KMS-11 (cell line): ENCODE data around the gene EXOSC5.
"Not testable (repeated sequence)": the region's sequence is repeated elsewhere in the genome, so short reads cannot be mapped to it uniquely, and the experiment has no call there.

Experiments used
- H2AFZ ChIP-seq: fragments of 200-600 bp; sonication (generic); 2 replicates; pipeline ENCODE4 v1.6.1; 2016; ENCODE audit warnings: antibody characterized with exemption, mixed run types, low read depth
- H3K27ac ChIP-seq: fragments of 200-600 bp; sonication (generic); 2 replicates; pipeline ENCODE4 v1.6.1; 2016; ENCODE audit warnings: mild to moderate bottlenecking, mixed run types
- H3K27me3 ChIP-seq: fragments of 200-600 bp; sonication (generic); 2 replicates; pipeline ENCODE4 v1.6.1; 2017; ENCODE audit warnings: mild to moderate bottlenecking, low read depth, mixed run types, moderate library complexity; ENCODE audit not compliant: insufficient read depth
- H3K36me3 ChIP-seq: fragments of 200-600 bp; sonication (generic); 2 replicates; pipeline ENCODE4 v1.6.1; 2017; ENCODE audit warnings: mild to moderate bottlenecking, mixed run types; ENCODE audit not compliant: insufficient read depth
- H3K4me1 ChIP-seq: fragments of 200-600 bp; sonication (generic); 2 replicates; pipeline ENCODE4 v1.6.1; 2016; ENCODE audit warnings: mild to moderate bottlenecking, low read depth, mixed run types; ENCODE audit not compliant: poor library complexity, severe bottlenecking
- H3K4me2 ChIP-seq: fragments of 200-600 bp; sonication (generic); 2 replicates; pipeline ENCODE4 v1.7.0; 2016; ENCODE audit warnings: mild to moderate bottlenecking, mixed run types
- H3K4me3 ChIP-seq: fragments of 200-600 bp; sonication (generic); IDR thresholded peaks from 2 replicates; pipeline ENCODE4 v1.6.1; 2017; ENCODE audit warnings: low read depth, low read length, mixed read lengths; ENCODE audit not compliant: insufficient read depth
- H3K79me2 ChIP-seq: fragments of 200-600 bp; sonication (generic); 2 replicates; pipeline ENCODE4 v1.6.1; 2016; ENCODE audit warnings: low read depth, mixed run types; ENCODE audit not compliant: insufficient read depth
- H3K9ac ChIP-seq: fragments of 200-600 bp; sonication (generic); 2 replicates; pipeline ENCODE4 v1.6.1; 2016; ENCODE audit warnings: mild to moderate bottlenecking, mixed run types
- H4K20me1 ChIP-seq: fragments of 200-600 bp; sonication (generic); 2 replicates; pipeline ENCODE4 v1.6.1; 2016; ENCODE audit warnings: mild to moderate bottlenecking, mixed run types; ENCODE audit not compliant: insufficient read depth
- CTCF ChIP-seq: fragments of 200-600 bp; sonication (generic); conservative IDR thresholded peaks from 2 replicates; pipeline ENCODE4 v1.6.1; 2017; ENCODE audit warnings: low read depth, mild to moderate bottlenecking, antibody characterized with exemption, low read length, moderate library complexity, mixed read lengths

Gene EXOSC5

GRCh38 chr19:41373993-41374392 lies 23.2 kb downstream of the EXOSC5 start:
- no peak for TF ChIP-seq CTCF
- H4K20me1 ChIP-seq, result no peaks in the 10 kb centered on the region
- no peaks in the 10 kb centered on the region for H3K79me2 ChIP-seq
- no peak overlapping the region for H3K27ac ChIP-seq
- no peak overlapping the region for H3K9ac ChIP-seq
- H2AFZ ChIP-seq, result no peak overlapping the region
- no peak overlapping the region for H3K4me2 ChIP-seq
- no peaks in the 10 kb centered on the region for H3K27me3 ChIP-seq
- H3K4me3 ChIP-seq, result no peak overlapping the region
- H3K36me3 ChIP-seq, result no peaks in the 10 kb centered on the region
- peaks cover 6% of the 10 kb centered on the region for H3K4me1 ChIP-seq

- Histone ChIP-seq H3K36me3 (no peaks in the 10 kb centered on the region), H3K4me2 (no peak overlapping the region), H3K4me1 (peaks cover 6% of the 10 kb centered on the region), H3K27ac (no peak overlapping the region), H2AFZ (no peak overlapping the region), H3K27me3 (no peaks in the 10 kb centered on the region), H4K20me1 (no peaks in the 10 kb centered on the region), H3K9ac (no peak overlapping the region), H3K4me3 (no peak overlapping the region), H3K79me2 (no peaks in the 10 kb centered on the region)
- no peak for TF ChIP-seq CTCF
These were observed 24.7 kb downstream of the EXOSC5 start for GRCh38 chr19:41372501-41372900.

GRCh38 chr19:41371541-41371940 lies 25.6 kb downstream of the EXOSC5 start:
- Histone ChIP-seq H2AFZ (no peak overlapping the region), H3K4me2 (no peak overlapping the region), H4K20me1 (no peaks in the 10 kb centered on the region), H3K9ac (no peak overlapping the region), H3K36me3 (no peaks in the 10 kb centered on the region), H3K79me2 (no peaks in the 10 kb centered on the region), H3K4me3 (no peak overlapping the region), H3K27ac (no peak overlapping the region), H3K4me1 (peaks cover 6% of the 10 kb centered on the region), H3K27me3 (no peaks in the 10 kb centered on the region)
- no peak for TF ChIP-seq CTCF

GRCh38 chr19:41371119-41371518 lies 26.0 kb downstream of the EXOSC5 start:
- H3K27me3 ChIP-seq, H3K36me3 ChIP-seq, H3K4me1 ChIP-seq, H3K4me2 ChIP-seq, H3K27ac ChIP-seq, H3K79me2 ChIP-seq, H4K20me1 ChIP-seq, H3K9ac ChIP-seq, H2AFZ ChIP-seq, H3K4me3 ChIP-seq: not testable (repeated sequence)

GRCh38 chr19:41369769-41370168 lies 27.4 kb downstream of the EXOSC5 start:
- Histone ChIP-seq H3K4me1 (peaks cover 14% of the 10 kb centered on the region), H3K36me3 (no peaks in the 10 kb centered on the region), H3K4me3 (no peak overlapping the region), H3K79me2 (no peaks in the 10 kb centered on the region), H3K4me2 (no peak overlapping the region), H2AFZ (no peak overlapping the region), H3K9ac (no peak overlapping the region), H4K20me1 (no peaks in the 10 kb centered on the region), H3K27me3 (no peaks in the 10 kb centered on the region), H3K27ac (no peak overlapping the region)
- no peak for TF ChIP-seq CTCF
